WTC11 (cell line): ENCODE data around the gene F11R. TPM values are rescaled to one million over a fixed set of nuclear protein-coding genes. Genes with fewer than 3 reads are reported as not detected.

ENCODE experiments used
- ARID4B ChIP-seq: sonication (generic); formaldehyde crosslinking; IDR thresholded peaks from 2 replicates; pipeline ENCODE4 v1.8.0; 2023; ENCODE audit warnings: missing genetic modification reagents, mild to moderate bottlenecking, borderline replicate concordance
- ATF2 ChIP-seq: sonication (generic); formaldehyde crosslinking; IDR thresholded peaks from 2 replicates; pipeline ENCODE4 v1.8.1; 2022; ENCODE audit warnings: low read depth, missing genetic modification reagents, borderline replicate concordance
- ATF6 ChIP-seq: sonication (generic); formaldehyde crosslinking; IDR thresholded peaks from 2 replicates; pipeline ENCODE4 v1.8.1; 2023; ENCODE audit warnings: mild to moderate bottlenecking, missing genetic modification reagents
- CBFB ChIP-seq: sonication (generic); formaldehyde crosslinking; IDR thresholded peaks from 2 replicates; pipeline ENCODE4 v1.8.1; 2022; ENCODE audit warnings: mild to moderate bottlenecking, low read depth, missing genetic modification reagents
- ERG ChIP-seq: fragments of 250-450 bp; sonication (Bioruptor Pico); IDR thresholded peaks from 2 replicates; pipeline ENCODE4 v1.8.0; 2021; ENCODE audit warnings: mild to moderate bottlenecking
- ETV6 ChIP-seq: sonication (generic); formaldehyde crosslinking; IDR thresholded peaks from 2 replicates; pipeline ENCODE4 v1.8.1; 2022; ENCODE audit warnings: mild to moderate bottlenecking, missing genetic modification reagents
- HMGXB4 ChIP-seq: sonication (generic); formaldehyde crosslinking; IDR thresholded peaks from 2 replicates; pipeline ENCODE4 v1.8.1; 2023; ENCODE audit warnings: mild to moderate bottlenecking, moderate library complexity, missing genetic modification reagents
- MLX ChIP-seq: sonication (generic); formaldehyde crosslinking; IDR thresholded peaks from 2 replicates; pipeline ENCODE4 v1.8.1; 2023; ENCODE audit warnings: mild to moderate bottlenecking, missing genetic modification reagents, moderate library complexity
- NR2C2 ChIP-seq: sonication (generic); formaldehyde crosslinking; IDR thresholded peaks from 2 replicates; pipeline ENCODE4 v1.8.0; 2022; ENCODE audit warnings: mild to moderate bottlenecking, missing genetic modification reagents
- NR3C1 ChIP-seq: sonication (generic); formaldehyde crosslinking; conservative IDR thresholded peaks from 2 replicates; pipeline ENCODE4 v1.8.1; 2023; ENCODE audit warnings: low read depth, mild to moderate bottlenecking, missing genetic modification reagents
- STAT6 ChIP-seq: sonication (generic); formaldehyde crosslinking; conservative IDR thresholded peaks from 2 replicates; pipeline ENCODE4 v1.8.1; 2023; ENCODE audit warnings: mild to moderate bottlenecking, low read depth, missing genetic modification reagents, moderate library complexity
- USF2 ChIP-seq: sonication (generic); formaldehyde crosslinking; IDR thresholded peaks from 2 replicates; pipeline ENCODE4 v1.8.1; 2023; ENCODE audit warnings: mild to moderate bottlenecking, missing genetic modification reagents, moderate library complexity
- ZBTB43 ChIP-seq: sonication (generic); formaldehyde crosslinking; IDR thresholded peaks from 2 replicates; pipeline ENCODE4 v1.8.1; 2023; ENCODE audit warnings: mild to moderate bottlenecking, missing genetic modification reagents
- ZNF121 ChIP-seq: sonication (generic); formaldehyde crosslinking; IDR thresholded peaks from 2 replicates; pipeline ENCODE4 v1.8.0; 2023; ENCODE audit warnings: missing genetic modification reagents
- ZNF263 ChIP-seq: sonication (generic); formaldehyde crosslinking; IDR thresholded peaks from 2 replicates; pipeline ENCODE4 v1.8.1; 2022; ENCODE audit warnings: low read depth, mild to moderate bottlenecking, moderate library complexity, missing genetic modification reagents
- ZNF425 ChIP-seq: fragments of 250-450 bp; sonication (Bioruptor Pico); conservative IDR thresholded peaks from 2 replicates; pipeline ENCODE4 v1.9.0; 2021; ENCODE audit warnings: mild to moderate bottlenecking
- ZNF671 ChIP-seq: fragments of 250-450 bp; sonication (Bioruptor Pico); IDR thresholded peaks from 2 replicates; pipeline ENCODE4 v1.8.0; 2021; ENCODE audit warnings: mild to moderate bottlenecking
- total RNA-seq: library from RNA; stranded (reverse); gene quantifications from 3 replicates; pipeline ENCODE4 v1.2.3, GENCODE V29; 2021

Gene F11R
- total RNA-seq, 1 experiment from 2014 or later: 202 TPM

GRCh38 chr1:160981584-160982411 lies 39.2 kb downstream of the F11R start (continued):
- TF ChIP-seq ATF6 (CRISPR knock-in tag): no peak
- TF ChIP-seq ATF2 (CRISPR knock-in tag): no peak
- no peak for TF ChIP-seq ZNF425
- TF ChIP-seq ZNF671: no peak
- no peak for TF ChIP-seq NR3C1 (CRISPR knock-in tag)
- no peak for TF ChIP-seq ZBTB43 (CRISPR knock-in tag)
- no peak for TF ChIP-seq ARID4B (CRISPR knock-in tag)
- TF ChIP-seq ERG (CRISPR knock-in tag): no peak
- no peak for TF ChIP-seq ZNF263 (CRISPR knock-in tag)
- TF ChIP-seq ZNF121 (CRISPR knock-in tag): peak; percentile 72; the same call in 1 of the 2 replicates
- no peak for TF ChIP-seq CBFB
- TF ChIP-seq HMGXB4 (CRISPR knock-in tag): no peak
- no peak for TF ChIP-seq MLX (CRISPR knock-in tag)
- 0 out of 2 replicates have a peak, but pooled peaks have one; percentile 53 for TF ChIP-seq ETV6 (CRISPR knock-in tag)
- TF ChIP-seq STAT6 (CRISPR knock-in tag): no peak
- no peak for TF ChIP-seq USF2
- TF ChIP-seq NR2C2 (CRISPR knock-in tag): no peak
